ENCODE measurements around the gene PWWP2B.

Gene PWWP2B

GRCh38 chr10:132453470-132453861, 56.5 kb downstream of the PWWP2B start:
- no peak for TF ChIP-seq CTCF (IDR thresholded peaks at IDR 0.05; ENCODE audit: low read depth, low read length)
- no peak for DNase-seq (ENCODE audit: extremely low read depth, low read depth)

GRCh38 chr10:132454296-132455198, 57.5 kb downstream of the PWWP2B start:
- no peak for DNase-seq (ENCODE audit: extremely low read depth, low read depth)
- TF ChIP-seq CTCF (IDR thresholded peaks at IDR 0.05; ENCODE audit: low read depth, low read length): no peak

DNA sequence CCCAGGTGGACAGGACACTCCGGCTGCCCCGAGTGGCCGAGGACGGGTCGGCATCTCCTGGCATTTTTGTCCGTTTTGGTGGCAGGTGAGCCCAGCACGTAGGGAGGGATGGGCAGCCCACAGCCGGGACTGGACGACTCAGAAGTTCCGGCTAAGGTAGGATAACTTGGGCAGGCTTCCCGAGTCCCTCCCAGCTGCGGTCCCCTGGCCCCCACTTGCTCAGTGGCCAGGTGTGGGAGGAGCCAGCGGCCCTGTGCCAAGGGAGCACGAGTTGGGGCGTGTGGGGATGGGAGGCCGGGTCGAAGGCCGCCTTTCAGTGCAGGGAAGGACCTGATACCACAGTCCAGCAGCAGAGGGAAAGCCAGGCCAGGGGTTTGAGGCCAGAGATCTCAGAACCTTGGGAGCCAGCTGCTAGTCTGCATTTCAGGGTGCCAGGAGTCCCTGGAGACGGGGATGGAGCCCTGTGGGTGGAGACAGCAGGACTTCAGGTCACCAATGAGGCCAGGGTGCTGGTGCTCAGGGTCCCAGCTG, 58.5 kb downstream of the PWWP2B start:
- DNase-seq (ENCODE audit: extremely low read depth, low read depth): no peak
- TF ChIP-seq CTCF (IDR thresholded peaks at IDR 0.05; ENCODE audit: low read depth, low read length): no peak

- no peak for DNase-seq (ENCODE audit: extremely low read depth, low read depth)
- no peak for TF ChIP-seq CTCF (IDR thresholded peaks at IDR 0.05; ENCODE audit: low read depth, low read length)
Measured at GRCh38 chr10:132455986-132456847, 59.2 kb downstream of the PWWP2B start.

GRCh38 chr10:132456881-132457280, 59.9 kb downstream of the PWWP2B start:
- TF ChIP-seq CTCF (IDR thresholded peaks at IDR 0.05; ENCODE audit: low read depth, low read length): no peak

GRCh38 chr10:132457328-132458070, 60.5 kb downstream of the PWWP2B start:
- DNase-seq (ENCODE audit: extremely low read depth, low read depth): no peak
- no peak for TF ChIP-seq CTCF (IDR thresholded peaks at IDR 0.05; ENCODE audit: low read depth, low read length)

More at GRCh38 chr10:132456881-132457280, 59.9 kb downstream of the PWWP2B start:
- no peak for DNase-seq (ENCODE audit: extremely low read depth, low read depth)

All from AG09319 (cell line).